Osteoblast (primary cell): ENCODE data around the gene TMPRSS15. TPM values are rescaled to one million over a fixed set of nuclear protein-coding genes. Genes with fewer than 3 reads are reported as not detected.

Source experiments
- DNase-seq: peaks from one replicate; pipeline ENCODE4 v3.0.0; 2011; ENCODE audit warnings: low spot score, mixed read lengths; ENCODE audit not compliant: insufficient read length; ENCODE audit errors: missing footprints
- H2AFZ ChIP-seq: 2 replicates; pipeline ENCODE4 v1.6.0; 2011; ENCODE audit warnings: mild to moderate bottlenecking, low read length
- H3K27ac ChIP-seq: 2 replicates; pipeline ENCODE4 v1.5.1; 2011; ENCODE audit warnings: mild to moderate bottlenecking, low read depth, low read length, moderate library complexity
- H3K27me3 ChIP-seq: 2 replicates; pipeline ENCODE4 v1.6.0; 2012; ENCODE audit warnings: mild to moderate bottlenecking, control low read depth, inconsistent platforms, low read length, moderate library complexity; ENCODE audit not compliant: insufficient read depth
- H3K36me3 ChIP-seq: 2 replicates; pipeline ENCODE4 v1.5.1; 2011; ENCODE audit warnings: mild to moderate bottlenecking, low read length, control low read depth, moderate library complexity; ENCODE audit not compliant: insufficient read depth
- H3K4me1 ChIP-seq: 2 replicates; pipeline ENCODE4 v1.5.1; 2011; ENCODE audit warnings: mild to moderate bottlenecking, low read length, control low read depth, moderate library complexity; ENCODE audit not compliant: insufficient read depth
- H3K4me2 ChIP-seq: 2 replicates; pipeline ENCODE4 v1.6.0; 2011; ENCODE audit warnings: mild to moderate bottlenecking, low read length; ENCODE audit not compliant: insufficient read depth
- H3K4me3 ChIP-seq: fragments of 200-600 bp; sonication (generic); 3 replicates; pipeline ENCODE4 v1.5.1; 2012; ENCODE audit warnings: mild to moderate bottlenecking, low read length, inconsistent platforms; ENCODE audit not compliant: insufficient read depth
- H3K79me2 ChIP-seq: 2 replicates; pipeline ENCODE4 v1.6.0; 2012; ENCODE audit warnings: mild to moderate bottlenecking, low read length, control low read depth, inconsistent platforms; ENCODE audit not compliant: insufficient read depth
- H3K9me3 ChIP-seq: 2 replicates; pipeline ENCODE4 v1.5.1; 2011; ENCODE audit warnings: low read depth, low read length, control low read depth
- H4K20me1 ChIP-seq: 2 replicates; pipeline ENCODE4 v1.6.0; 2012; ENCODE audit warnings: mild to moderate bottlenecking, low read length, control low read depth; ENCODE audit not compliant: insufficient read depth
- total RNA-seq: library from RNA; depleted of rRNA; stranded (reverse); fragments of >200 nt; gene quantifications from 2 replicates; pipeline ENCODE4 v1.2.3, GENCODE V29; 2012
- TF ChIP-seq, protein P1 (sequence below): IDR thresholded peaks from 2 replicates; pipeline ENCODE4 v1.5.1; 2011; ENCODE audit warnings: mild to moderate bottlenecking, low read depth, low read length, moderate library complexity; ENCODE audit errors: extremely low read depth

The TMPRSS15 gene
- total RNA-seq, 1 donor, result not detected

DNA sequence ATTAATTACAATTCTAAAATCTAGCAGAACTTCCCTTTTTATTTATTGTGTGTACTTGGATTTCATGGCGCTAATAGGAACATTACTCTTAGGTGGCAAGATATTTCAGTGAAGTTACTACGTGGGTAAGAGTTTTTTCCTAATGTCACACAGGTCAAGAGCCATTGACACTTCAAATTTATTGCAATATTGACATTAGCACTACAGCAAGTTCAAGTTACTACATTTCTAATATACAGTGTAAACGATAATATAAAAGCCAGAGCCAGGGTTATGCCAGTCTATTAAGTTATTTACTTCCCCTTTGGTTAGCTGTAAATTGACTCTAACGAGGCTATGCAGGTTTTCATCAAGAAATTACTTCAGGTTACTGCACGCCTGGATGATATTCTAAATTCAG lies 129.2 kb downstream of the TMPRSS15 start:
- H4K20me1 ChIP-seq, result no peaks in the 10 kb centered on the region
- no peaks in the 10 kb centered on the region for H3K79me2 ChIP-seq
- H3K4me3 ChIP-seq, result no peak overlapping the region
- DNase-seq, result no peak
- H3K4me2 ChIP-seq, result no peak overlapping the region
- TF ChIP-seq, protein P1, sequence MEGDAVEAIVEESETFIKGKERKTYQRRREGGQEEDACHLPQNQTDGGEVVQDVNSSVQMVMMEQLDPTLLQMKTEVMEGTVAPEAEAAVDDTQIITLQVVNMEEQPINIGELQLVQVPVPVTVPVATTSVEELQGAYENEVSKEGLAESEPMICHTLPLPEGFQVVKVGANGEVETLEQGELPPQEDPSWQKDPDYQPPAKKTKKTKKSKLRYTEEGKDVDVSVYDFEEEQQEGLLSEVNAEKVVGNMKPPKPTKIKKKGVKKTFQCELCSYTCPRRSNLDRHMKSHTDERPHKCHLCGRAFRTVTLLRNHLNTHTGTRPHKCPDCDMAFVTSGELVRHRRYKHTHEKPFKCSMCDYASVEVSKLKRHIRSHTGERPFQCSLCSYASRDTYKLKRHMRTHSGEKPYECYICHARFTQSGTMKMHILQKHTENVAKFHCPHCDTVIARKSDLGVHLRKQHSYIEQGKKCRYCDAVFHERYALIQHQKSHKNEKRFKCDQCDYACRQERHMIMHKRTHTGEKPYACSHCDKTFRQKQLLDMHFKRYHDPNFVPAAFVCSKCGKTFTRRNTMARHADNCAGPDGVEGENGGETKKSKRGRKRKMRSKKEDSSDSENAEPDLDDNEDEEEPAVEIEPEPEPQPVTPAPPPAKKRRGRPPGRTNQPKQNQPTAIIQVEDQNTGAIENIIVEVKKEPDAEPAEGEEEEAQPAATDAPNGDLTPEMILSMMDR, result no peak
- no peaks in the 10 kb centered on the region for H3K27me3 ChIP-seq
- H2AFZ ChIP-seq, result no peak overlapping the region
- no peak overlapping the region for H3K27ac ChIP-seq
- H3K9me3 ChIP-seq, result peaks cover 2% of the 10 kb centered on the region
- no peaks in the 10 kb centered on the region for H3K4me1 ChIP-seq
- no peaks in the 10 kb centered on the region for H3K36me3 ChIP-seq

DNA sequence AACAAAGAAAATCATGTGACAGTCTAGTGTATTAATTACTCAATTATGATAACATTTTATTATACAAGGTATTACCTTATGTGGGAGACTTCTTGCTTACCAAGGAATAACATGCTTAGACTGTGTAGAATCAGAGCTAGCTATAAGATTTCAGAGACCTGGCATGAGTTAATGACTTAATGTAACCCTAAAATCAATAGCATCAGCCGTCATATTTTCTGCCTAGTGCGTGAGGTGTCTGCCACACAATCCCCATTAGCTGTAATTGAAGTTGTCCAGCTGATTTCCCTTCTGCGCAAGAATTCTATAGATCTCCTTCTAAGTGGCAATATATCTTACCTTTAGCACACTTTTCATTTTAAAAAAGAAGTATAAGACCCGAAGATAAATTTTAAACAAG lies 130.2 kb downstream of the TMPRSS15 start:
- H4K20me1 ChIP-seq, result no peaks in the 10 kb centered on the region
- no peaks in the 10 kb centered on the region for H3K79me2 ChIP-seq
- H3K9me3 ChIP-seq, result peaks cover 2% of the 10 kb centered on the region
- H3K4me1 ChIP-seq, result no peaks in the 10 kb centered on the region
- no peaks in the 10 kb centered on the region for H3K36me3 ChIP-seq
- H3K4me3 ChIP-seq, result no peak overlapping the region
- H3K27ac ChIP-seq, result no peak overlapping the region
- no peak for DNase-seq
- H2AFZ ChIP-seq, result no peak overlapping the region
- TF ChIP-seq, protein P1, result no peak
- no peak overlapping the region for H3K4me2 ChIP-seq
- no peaks in the 10 kb centered on the region for H3K27me3 ChIP-seq

DNA sequence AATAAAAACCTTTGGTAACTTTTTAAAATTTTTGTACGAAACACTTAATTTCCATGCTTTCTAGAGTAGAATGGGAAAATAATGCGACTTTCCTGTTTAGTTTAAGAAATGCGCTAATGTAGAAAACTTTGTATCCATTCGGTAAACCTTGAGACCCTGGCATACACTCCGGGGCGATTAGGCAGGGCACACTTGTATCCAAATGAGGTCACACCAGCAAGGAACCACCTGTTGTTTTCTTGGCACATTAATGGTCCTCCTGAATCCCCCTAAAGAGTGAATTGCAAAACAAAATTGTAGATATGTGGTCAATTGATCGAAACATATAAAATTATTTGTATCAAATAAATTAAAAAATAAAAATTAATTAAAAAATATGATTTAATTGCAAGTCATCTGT lies 133.7 kb downstream of the TMPRSS15 start:
- Histone ChIP-seq H2AFZ (no peak overlapping the region), H3K4me1 (no peaks in the 10 kb centered on the region), H4K20me1 (no peaks in the 10 kb centered on the region), H3K79me2 (no peaks in the 10 kb centered on the region), H3K36me3 (no peaks in the 10 kb centered on the region), H3K27me3 (no peaks in the 10 kb centered on the region), H3K27ac (no peak overlapping the region), H3K4me2 (no peak overlapping the region), H3K4me3 (no peak overlapping the region), H3K9me3 (no peaks in the 10 kb centered on the region)
- TF ChIP-seq, protein P1, result no peak
- no peak for DNase-seq

DNA sequence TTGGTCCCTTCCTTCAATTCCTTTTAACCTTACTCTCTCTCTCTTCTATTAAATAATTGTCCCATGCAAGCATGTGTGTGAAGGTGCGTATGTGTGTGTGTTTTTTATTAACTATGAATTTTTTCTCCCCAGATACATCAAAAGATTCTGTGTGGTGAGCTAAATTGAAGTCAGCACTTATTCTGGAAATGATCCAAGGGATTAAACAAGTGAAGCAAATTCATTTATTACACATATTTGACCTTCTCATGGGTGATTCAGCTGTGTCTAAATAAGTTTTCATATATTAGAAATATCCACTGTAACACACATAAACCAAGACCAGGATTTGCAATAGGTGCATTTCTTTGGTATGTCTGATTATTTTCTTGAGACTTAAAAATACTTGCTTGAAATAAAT lies 134.7 kb downstream of the TMPRSS15 start:
- TF ChIP-seq, protein P1, result no peak
- DNase-seq, result no peak
- no peaks in the 10 kb centered on the region for H4K20me1 ChIP-seq

More for the DNA sequence above, 134.7 kb downstream of the TMPRSS15 start:
- no peaks in the 10 kb centered on the region for H3K4me1 ChIP-seq
- no peak overlapping the region for H3K4me3 ChIP-seq
- H3K27ac ChIP-seq, result no peak overlapping the region
- no peaks in the 10 kb centered on the region for H3K36me3 ChIP-seq
- no peak overlapping the region for H2AFZ ChIP-seq
- H3K9me3 ChIP-seq, result no peaks in the 10 kb centered on the region
- no peaks in the 10 kb centered on the region for H3K27me3 ChIP-seq
- H3K4me2 ChIP-seq, result no peak overlapping the region
- no peaks in the 10 kb centered on the region for H3K79me2 ChIP-seq
